A549 (cell line): ENCODE data around the gene BCL6. TPM values are rescaled to one million over a fixed set of nuclear protein-coding genes. Genes with fewer than 3 reads are reported as not detected.

ENCODE experiments used
- ATAC-seq, 2 experiments: fragments of 200-7000 bp in 1 of 2; fragments of >200 bp in 1 of 2; cut with Nextera tagmentation in 1 of 2; cut with Tn5 transposase in 1 of 2; 3 replicates each; pipeline versions ENCODE4 v1.8.0 to v1.9.1; 2018 to 2020; ENCODE audit warnings: mild to moderate bottlenecking in 1 of 2, moderate library complexity in 1 of 2
- CTCF ChIA-PET: fragments of 300-600 bp; sonication (Branson Sonifier 250); formaldehyde crosslinking; extraction: SDS; loops from one replicate; lab custom pipeline; 2021; ENCODE audit warnings: antibody characterized with exemption, inconsistent platforms; lab: Yijun Ruan, JAX
- POLR2A ChIA-PET: fragments of 350-600 bp; formaldehyde crosslinking; extraction: SDS; loops from one replicate; lab custom pipeline; 2021; ENCODE audit warnings: antibody characterized with exemption, inconsistent platforms; lab: Yijun Ruan, JAX
- DNase-seq, 2 experiments: peaks; one replicate each; pipeline versions ENCODE4 v3.0.0 to v3.0.0-alpha.2; 2011 to 2016; ENCODE audit warnings: low read depth in 1 of 2, low spot score in 1 of 2
- FAIRE-seq: peaks from 2 replicates; lab custom pipeline; 2011; peaks lifted over from hg19 to GRCh38; lab: Jason Lieb, UNC
- H3K27ac ChIP-seq, 2 experiments: fragments of >200 bp; sonication (Bioruptor Twin); formaldehyde crosslinking; 3 replicates each; pipeline ENCODE4 v1.5.1; 2016 to 2017
- H3K4me1 ChIP-seq: fragments of >200 bp; sonication (Bioruptor Twin); formaldehyde crosslinking; 3 replicates; pipeline ENCODE4 v1.6.1; 2016
- H3K4me2 ChIP-seq: fragments of >200 bp; sonication (Bioruptor Twin); formaldehyde crosslinking; 3 replicates; pipeline ENCODE4 v1.6.1; 2016
- H3K4me3 ChIP-seq: fragments of >200 bp; sonication (Bioruptor Twin); formaldehyde crosslinking; 3 replicates; pipeline ENCODE4 v1.5.1; 2016
- H3K9me3 ChIP-seq: fragments of >200 bp; sonication (Bioruptor Twin); formaldehyde crosslinking; 3 replicates; pipeline ENCODE4 v1.6.1; 2016
- BCL3 ChIP-seq: fragments of >200 bp; sonication (Bioruptor Twin); formaldehyde crosslinking; IDR thresholded peaks from 3 replicates; pipeline ENCODE4 v1.6.1; 2016
- CBX2 ChIP-seq: fragments of 200-600 bp; sonication (generic); IDR thresholded peaks from 2 replicates; pipeline ENCODE4 v1.6.1; 2016; ENCODE audit warnings: low read depth, mild to moderate bottlenecking, borderline replicate concordance
- CEBPB ChIP-seq, 2 experiments: fragments of >200 bp in 1 of 2; sonication (Bioruptor Twin) in 1 of 2; formaldehyde crosslinking in 1 of 2; IDR thresholded peaks; 2 replicates each; pipeline ENCODE4 v1.6.1; 2012 to 2016
- CTCF ChIP-seq: fragments of >200 bp; sonication (Bioruptor Twin); formaldehyde crosslinking; IDR thresholded peaks from 3 replicates; pipeline ENCODE4 v1.5.1; 2016
- EP300 ChIP-seq, 2 experiments: fragments of >200 bp; sonication (Bioruptor Twin); formaldehyde crosslinking; IDR thresholded peaks; 2 replicates in 1 of 2; 3 replicates in 1 of 2; pipeline ENCODE4 v1.6.1; 2016 to 2017
- ESRRA ChIP-seq: fragments of 150-350 bp; IDR thresholded peaks from 2 replicates; pipeline ENCODE4 v1.6.1; 2014; ENCODE audit warnings: mild to moderate bottlenecking, low read length, borderline replicate concordance
- GATA3 ChIP-seq: IDR thresholded peaks from 2 replicates; pipeline ENCODE4 v1.6.1; 2012; ENCODE audit warnings: borderline replicate concordance
- HDAC2 ChIP-seq: fragments of 200-600 bp; sonication (generic); IDR thresholded peaks from 2 replicates; pipeline ENCODE4 v1.6.1; 2016
- HOXB5 ChIP-seq: fragments of 250-450 bp; sonication (Bioruptor Pico); IDR thresholded peaks from 2 replicates; pipeline ENCODE4 v1.5.0; 2020; ENCODE audit warnings: mild to moderate bottlenecking, moderate library complexity
- JUNB ChIP-seq: fragments of >200 bp; sonication (Bioruptor Twin); formaldehyde crosslinking; IDR thresholded peaks from 2 replicates; pipeline ENCODE4 v1.6.1; 2016
- MAFK ChIP-seq: fragments of 450-650 bp; IDR thresholded peaks from 2 replicates; pipeline ENCODE4 v1.6.1; 2014; ENCODE audit not compliant: partially characterized antibody
- NPAS2 ChIP-seq: fragments of 250-450 bp; sonication (Bioruptor Pico); IDR thresholded peaks from 2 replicates; pipeline ENCODE4 v1.8.0; 2022; ENCODE audit warnings: mild to moderate bottlenecking, moderate library complexity, borderline replicate concordance
- PHF8 ChIP-seq: fragments of 200-600 bp; sonication (generic); IDR thresholded peaks from 2 replicates; pipeline ENCODE4 v1.6.1; 2016; ENCODE audit warnings: low read depth, mild to moderate bottlenecking, antibody characterized with exemption, moderate library complexity, borderline replicate concordance
- RCOR1 ChIP-seq: fragments of 150-350 bp; IDR thresholded peaks from 2 replicates; pipeline ENCODE4 v1.6.1; 2014; ENCODE audit warnings: antibody characterized with exemption, low read length, low read depth
- SREBF2 ChIP-seq: fragments of 450-650 bp; IDR thresholded peaks from 2 replicates; pipeline ENCODE4 v1.6.1; 2014; ENCODE audit warnings: mild to moderate bottlenecking, moderate library complexity
- USF2 ChIP-seq: fragments of 450-650 bp; IDR thresholded peaks from 2 replicates; pipeline ENCODE4 v1.6.1; 2014; ENCODE audit warnings: antibody characterized with exemption
- WGBS: methylation state at CpG from one replicate; pipeline ENCODE4 v1.1.6; 2017; ENCODE audit errors: missing lambda C conversion rate; 5-methylcytosine and 5-hydroxymethylcytosine counted together
- polyA plus RNA-seq, 4 experiments: library from polyadenylated mRNA; depleted of rRNA in 3 of 4; stranded (reverse); fragments of >200 nt; fragmentation: RNase III in 1 of 4; extraction: RNeasy Plus Mini Kit Qiagen cat#74134 plus additional on column Dnase treatment in 1 of 4; gene quantifications; 2 replicates in 3 of 4; 3 replicates in 1 of 4; pipeline ENCODE4 v1.2.3, GENCODE V29; 2011 to 2017
- TF ChIP-seq, protein P1 (sequence below): IDR thresholded peaks from 2 replicates; pipeline ENCODE4 v1.6.1; 2012
- TF ChIP-seq, protein P2 (sequence below): fragments of >200 bp; sonication (Bioruptor Twin); formaldehyde crosslinking; IDR thresholded peaks from 2 replicates; pipeline ENCODE4 v1.6.1; 2016
- TF ChIP-seq, protein P3 (sequence below): fragments of 250-450 bp; sonication (Bioruptor Pico); IDR thresholded peaks from 2 replicates; pipeline ENCODE4 v1.5.0; 2021; ENCODE audit warnings: mild to moderate bottlenecking, moderate library complexity, borderline replicate concordance

BCL6 gene
- polyA plus RNA-seq, 2 of the 4 experiments (the other 2 are of a cell fraction), result 7.0 to 10.4 TPM

DNA sequence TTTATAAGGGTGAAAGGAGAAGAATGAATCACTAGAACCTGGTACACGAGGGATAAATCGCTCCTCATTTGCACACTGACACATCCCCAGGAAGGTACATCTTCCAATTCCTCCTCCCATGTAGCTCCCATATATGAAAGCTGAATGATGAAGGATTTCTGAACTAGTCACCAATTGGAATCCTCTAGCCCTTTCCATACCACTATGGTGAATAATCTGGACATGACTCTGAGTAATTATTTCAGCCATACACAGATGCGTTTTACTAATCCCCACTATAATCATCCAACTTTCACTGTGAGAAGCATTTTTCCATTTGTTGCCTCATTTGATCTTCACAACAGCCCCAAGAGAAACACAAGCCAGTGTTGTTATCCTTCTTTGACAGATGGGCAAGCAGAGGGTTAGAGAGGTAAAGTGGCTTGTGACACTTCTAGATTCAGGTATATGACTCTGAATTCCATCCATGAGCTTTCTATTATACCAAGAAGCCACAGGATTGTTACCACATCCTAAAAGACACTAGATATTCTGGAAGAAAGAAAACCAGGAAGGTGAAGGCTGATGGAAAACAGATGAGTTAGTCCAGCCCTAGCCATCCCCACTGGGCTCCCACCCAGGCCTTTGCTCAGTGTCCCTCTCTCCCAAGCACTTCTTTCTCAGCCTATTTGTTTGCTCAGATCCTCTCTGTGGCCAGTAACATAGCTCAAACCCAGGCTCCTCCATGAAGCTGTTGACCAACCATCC, 22.2 kb upstream of the BCL6 start (continued):
- TF ChIP-seq CTCF (no peak), NPAS2 (no peak), GATA3 (no peak)

DNA sequence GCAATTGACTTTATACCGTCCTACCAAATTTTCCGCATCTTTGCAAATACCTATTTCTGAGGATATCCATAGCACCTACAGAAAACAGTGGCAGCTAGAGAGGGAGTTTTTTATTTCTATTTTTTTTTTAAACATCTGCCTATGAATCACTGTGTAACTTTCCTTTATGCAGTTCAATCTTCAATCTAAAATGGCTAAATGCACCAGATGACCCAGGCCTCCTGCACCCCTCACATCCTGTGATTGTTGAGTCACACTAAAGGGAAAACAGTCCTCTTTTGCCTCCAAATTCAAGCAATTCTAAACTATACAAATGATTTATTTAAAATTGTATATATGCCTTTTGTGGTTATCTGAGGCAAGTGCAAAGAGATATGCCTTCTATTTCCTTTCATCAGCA, 20.1 kb upstream of the BCL6 start:
- POLR2A ChIA-PET, result no interaction called here
- no peak overlapping the region for H3K4me2 ChIP-seq
- no peak for TF ChIP-seq GATA3
- TF ChIP-seq, protein P1, sequence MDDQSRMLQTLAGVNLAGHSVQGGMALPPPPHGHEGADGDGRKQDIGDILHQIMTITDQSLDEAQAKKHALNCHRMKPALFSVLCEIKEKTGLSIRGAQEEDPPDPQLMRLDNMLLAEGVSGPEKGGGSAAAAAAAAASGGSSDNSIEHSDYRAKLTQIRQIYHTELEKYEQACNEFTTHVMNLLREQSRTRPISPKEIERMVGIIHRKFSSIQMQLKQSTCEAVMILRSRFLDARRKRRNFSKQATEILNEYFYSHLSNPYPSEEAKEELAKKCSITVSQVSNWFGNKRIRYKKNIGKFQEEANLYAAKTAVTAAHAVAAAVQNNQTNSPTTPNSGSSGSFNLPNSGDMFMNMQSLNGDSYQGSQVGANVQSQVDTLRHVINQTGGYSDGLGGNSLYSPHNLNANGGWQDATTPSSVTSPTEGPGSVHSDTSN, result no peak
- no peak for TF ChIP-seq CEBPB (IDR thresholded peaks at IDR 0.05)
- no peak for TF ChIP-seq USF2
- TF ChIP-seq ESRRA, result no peak
- TF ChIP-seq CTCF, result no peak
- TF ChIP-seq JUNB, result no peak
- TF ChIP-seq HOXB5 (CRISPR knock-in tag), result no peak
- no peak for TF ChIP-seq PHF8
- TF ChIP-seq, protein P2, sequence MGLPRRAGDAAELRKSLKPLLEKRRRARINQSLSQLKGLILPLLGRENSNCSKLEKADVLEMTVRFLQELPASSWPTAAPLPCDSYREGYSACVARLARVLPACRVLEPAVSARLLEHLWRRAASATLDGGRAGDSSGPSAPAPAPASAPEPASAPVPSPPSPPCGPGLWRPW, result no peak
- TF ChIP-seq CBX2, result no peak
- TF ChIP-seq BCL3, result no peak
- TF ChIP-seq HDAC2, result no peak
- TF ChIP-seq, protein P3, sequence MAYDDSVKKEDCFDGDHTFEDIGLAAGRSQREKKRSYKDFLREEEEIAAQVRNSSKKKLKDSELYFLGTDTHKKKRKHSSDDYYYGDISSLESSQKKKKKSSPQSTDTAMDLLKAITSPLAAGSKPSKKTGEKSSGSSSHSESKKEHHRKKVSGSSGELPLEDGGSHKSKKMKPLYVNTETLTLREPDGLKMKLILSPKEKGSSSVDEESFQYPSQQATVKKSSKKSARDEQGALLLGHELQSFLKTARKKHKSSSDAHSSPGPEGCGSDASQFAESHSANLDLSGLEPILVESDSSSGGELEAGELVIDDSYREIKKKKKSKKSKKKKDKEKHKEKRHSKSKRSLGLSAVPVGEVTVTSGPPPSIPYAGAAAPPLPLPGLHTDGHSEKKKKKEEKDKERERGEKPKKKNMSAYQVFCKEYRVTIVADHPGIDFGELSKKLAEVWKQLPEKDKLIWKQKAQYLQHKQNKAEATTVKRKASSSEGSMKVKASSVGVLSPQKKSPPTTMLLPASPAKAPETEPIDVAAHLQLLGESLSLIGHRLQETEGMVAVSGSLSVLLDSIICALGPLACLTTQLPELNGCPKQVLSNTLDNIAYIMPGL, result no peak
- TF ChIP-seq MAFK, result no peak
- TF ChIP-seq EP300 (IDR thresholded peaks at IDR 0.05), result no peak
- no peak for TF ChIP-seq SREBF2
- TF ChIP-seq RCOR1, result no peak
- FAIRE-seq, result no peak
- H3K4me3 ChIP-seq, result no peak overlapping the region
- no peak for DNase-seq
- WGBS, result 92% methylated on average over 2 of the region's 2 CpGs
- H3K27ac ChIP-seq, result no peak overlapping the region
- CTCF ChIA-PET, result no interaction called here
- no peaks in the 10 kb centered on the region for H3K4me1 ChIP-seq
- ATAC-seq, result no peak
- H3K9me3 ChIP-seq, result no peaks in the 10 kb centered on the region
